ENCODE data around the gene TEX38. TPM values are rescaled to one million over a fixed set of nuclear protein-coding genes. Genes with fewer than 3 reads are reported as not detected.

The TEX38 gene
- under 1 TPM in 1 of 4 donors, not detected in 3; 0.09 TPM for polyA plus RNA-seq
- long read RNA-seq, donor 1, result 0 reads
- long read RNA-seq, donor 2, result 0 reads
- long read RNA-seq, donor 3, result 0 reads
- long read RNA-seq, donor 4, result 0 reads
- long read RNA-seq, donor 5, result 0 reads
- long read RNA-seq, donor 6, result 0 reads
- long read RNA-seq, donor 7, result 0 reads
- long read RNA-seq, donor 8, result 0 reads
- long read RNA-seq, donor 9, result 0 reads
- long read RNA-seq, donor 10, result 0 reads

- no peak within 1 kb of the TSS for H3K27ac ChIP-seq (ENCODE audit: low read depth in 1 of 3, low read length in 2 of 3)
- peaks cover 0 to 10% (median 0%) of the 10 kb centered on the region in 3 donors for H3K36me3 ChIP-seq (ENCODE audit: control insufficient read depth in 3 of 3, insufficient read depth in 2 of 3, low read depth in 1 of 3, low read length in 3 of 3)
- 89 to 98% (median 91%) methylated on average over 3 of the region's 3 CpGs for WGBS, 3 donors
- FAIRE-seq (no peak), DNase-seq (no peak)
- no peaks in the 10 kb centered on the region for H3K9me3 ChIP-seq (ENCODE audit: control insufficient read depth in 2 of 2, insufficient read depth in 1 of 2, low read depth in 1 of 2, low read length in 1 of 2)
- H3K4me1 ChIP-seq (ENCODE audit: control insufficient read depth in 3 of 3, insufficient read depth in 2 of 3, low read depth in 1 of 3, low read length in 2 of 3), result peaks cover 5 to 21% (median 5%) of the 10 kb centered on the region in 3 donors
- H3K4me3 ChIP-seq (ENCODE audit: low read depth in 1 of 3, low read length in 3 of 3), result no peak within 1 kb of the TSS
- H3K27me3 ChIP-seq (ENCODE audit: control insufficient read depth in 3 of 3, insufficient read depth in 3 of 3, low read length in 3 of 3), result no peaks in the 10 kb centered on the region
These were observed at the start of gene TEX38 for GRCh38 chr1:46671554-46671953. TSS of gene TEX38 (plus strand) at chr1:46671854. CDS start at chr1:46671935, 81 bp downstream.

GRCh38 chr1:46621930-46622329 is 49.7 kb upstream of the TEX38 start:
- no peaks in the 10 kb centered on the region for H3K27me3 ChIP-seq (ENCODE audit: control insufficient read depth in 3 of 3, insufficient read depth in 3 of 3, low read length in 3 of 3)
- H3K27ac ChIP-seq (ENCODE audit: low read depth in 1 of 3, low read length in 2 of 3), result no peak overlapping the region
- DNase-seq, result no peak
- no peaks in the 10 kb centered on the region for H3K9me3 ChIP-seq (ENCODE audit: control insufficient read depth in 2 of 2, insufficient read depth in 1 of 2, low read depth in 1 of 2, low read length in 1 of 2)
- no peaks in the 10 kb centered on the region for H3K36me3 ChIP-seq (ENCODE audit: control insufficient read depth in 3 of 3, insufficient read depth in 2 of 3, low read depth in 1 of 3, low read length in 3 of 3)
- FAIRE-seq, result no peak
- no peak overlapping the region for H3K4me3 ChIP-seq (ENCODE audit: low read depth in 1 of 3, low read length in 3 of 3)
- WGBS, 3 donors, result 50 to 60% (median 54%) methylated on average over 7 of the region's 7 CpGs
- peaks cover 0 to 27% (median 0%) of the 10 kb centered on the region in 3 donors for H3K4me1 ChIP-seq (ENCODE audit: control insufficient read depth in 3 of 3, insufficient read depth in 2 of 3, low read depth in 1 of 3, low read length in 2 of 3)

DNA sequence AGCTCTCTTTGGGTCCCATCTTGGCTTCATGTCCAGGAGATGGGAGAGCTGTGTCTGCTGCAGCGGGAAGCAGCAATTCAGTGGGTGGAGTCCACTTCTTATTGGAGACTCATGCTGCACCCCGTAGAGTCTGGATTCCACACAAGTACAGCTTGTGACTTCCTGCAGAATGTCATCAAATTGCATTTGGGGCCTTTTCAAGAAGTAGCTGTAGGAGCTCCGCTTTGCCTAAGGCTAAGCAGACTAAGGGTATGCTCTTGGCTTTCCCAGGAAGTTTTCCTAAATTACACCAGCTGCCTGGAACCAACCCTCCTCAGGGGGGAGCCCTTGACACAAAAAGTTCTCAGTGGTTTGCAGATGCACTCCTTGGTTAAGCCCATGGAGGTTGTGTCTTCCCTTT is 49.3 kb upstream of the TEX38 start:
- WGBS, 3 donors, result 52 to 64% (median 60%) methylated on average over 3 of the region's 3 CpGs
- H3K4me3 ChIP-seq (ENCODE audit: low read depth in 1 of 3, low read length in 3 of 3), result no peak overlapping the region
- H3K36me3 ChIP-seq (ENCODE audit: control insufficient read depth in 3 of 3, insufficient read depth in 2 of 3, low read depth in 1 of 3, low read length in 3 of 3), result no peaks in the 10 kb centered on the region
- peaks cover 0 to 23% (median 0%) of the 10 kb centered on the region in 3 donors for H3K4me1 ChIP-seq (ENCODE audit: control insufficient read depth in 3 of 3, insufficient read depth in 2 of 3, low read depth in 1 of 3, low read length in 2 of 3)
- FAIRE-seq, result no peak
- no peak overlapping the region for H3K27ac ChIP-seq (ENCODE audit: low read depth in 1 of 3, low read length in 2 of 3)
- H3K9me3 ChIP-seq (ENCODE audit: control insufficient read depth in 2 of 2, insufficient read depth in 1 of 2, low read depth in 1 of 2, low read length in 1 of 2), result no peaks in the 10 kb centered on the region
- H3K27me3 ChIP-seq (ENCODE audit: control insufficient read depth in 3 of 3, insufficient read depth in 3 of 3, low read length in 3 of 3), result no peaks in the 10 kb centered on the region
- peak; percentile 46 to 55 for DNase-seq

- DNase-seq (peak; percentile 36 to 39), FAIRE-seq (no peak)
- Histone ChIP-seq H3K9me3 (ENCODE audit: control insufficient read depth in 2 of 2, insufficient read depth in 1 of 2, low read depth in 1 of 2, low read length in 1 of 2) (no peaks in the 10 kb centered on the region), H3K36me3 (ENCODE audit: control insufficient read depth in 3 of 3, insufficient read depth in 2 of 3, low read depth in 1 of 3, low read length in 3 of 3) (no peaks in the 10 kb centered on the region), H3K4me3 (ENCODE audit: low read depth in 1 of 3, low read length in 3 of 3) (no peak overlapping the region), H3K4me1 (ENCODE audit: control insufficient read depth in 3 of 3, insufficient read depth in 2 of 3, low read depth in 1 of 3, low read length in 2 of 3) (peaks cover 0 to 23% (median 0%) of the 10 kb centered on the region in 3 donors), H3K27me3 (ENCODE audit: control insufficient read depth in 3 of 3, insufficient read depth in 3 of 3, low read length in 3 of 3) (no peaks in the 10 kb centered on the region), H3K27ac (ENCODE audit: low read depth in 1 of 3, low read length in 2 of 3) (no peak overlapping the region)
- 72 to 74% (median 73%) methylated on average over 4 of the region's 4 CpGs for WGBS, 3 donors
These were observed 47.7 kb upstream of the TEX38 start for GRCh38 chr1:46623743-46624644.

DNA sequence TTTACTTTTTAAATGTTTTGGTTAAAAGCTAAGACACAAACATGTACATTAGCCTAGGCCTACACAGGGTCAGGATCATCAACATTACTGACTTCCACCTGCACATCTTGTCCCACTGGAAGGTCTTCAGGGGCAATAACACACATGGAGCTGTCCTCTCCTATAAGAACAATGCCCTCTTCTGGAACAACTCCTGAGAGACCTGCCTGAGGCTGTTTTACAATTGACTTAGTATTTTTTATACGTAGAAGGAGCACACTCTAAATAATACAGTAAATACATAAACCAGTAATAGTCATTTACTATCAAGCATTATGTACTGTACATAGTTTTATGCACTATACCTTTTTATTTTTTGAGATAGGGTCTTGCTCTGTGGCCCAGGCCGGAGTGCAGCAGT is 40.9 kb upstream of the TEX38 start:
- H3K36me3 ChIP-seq (ENCODE audit: control insufficient read depth in 3 of 3, insufficient read depth in 2 of 3, low read depth in 1 of 3, low read length in 3 of 3), result peaks cover 3 to 19% (median 15%) of the 10 kb centered on the region in 3 donors
- no peak overlapping the region for H3K4me3 ChIP-seq (ENCODE audit: low read depth in 1 of 3, low read length in 3 of 3)
- H3K27me3 ChIP-seq (ENCODE audit: control insufficient read depth in 3 of 3, insufficient read depth in 3 of 3, low read length in 3 of 3), result no peaks in the 10 kb centered on the region
- 92 to 95% (median 93%) methylated on average over 2 of the region's 2 CpGs for WGBS, 3 donors
- no peaks in the 10 kb centered on the region for H3K4me1 ChIP-seq (ENCODE audit: control insufficient read depth in 3 of 3, insufficient read depth in 2 of 3, low read depth in 1 of 3, low read length in 2 of 3)
- no peaks in the 10 kb centered on the region for H3K9me3 ChIP-seq (ENCODE audit: control insufficient read depth in 2 of 2, insufficient read depth in 1 of 2, low read depth in 1 of 2, low read length in 1 of 2)
- no peak for FAIRE-seq
- H3K27ac ChIP-seq (ENCODE audit: low read depth in 1 of 3, low read length in 2 of 3), result no peak overlapping the region
- no peak for DNase-seq

GRCh38 chr1:46635205-46635604 is 36.4 kb upstream of the TEX38 start:
- H3K9me3 ChIP-seq (ENCODE audit: control insufficient read depth in 2 of 2, insufficient read depth in 1 of 2, low read depth in 1 of 2, low read length in 1 of 2), result no peaks in the 10 kb centered on the region
- DNase-seq (no peak), FAIRE-seq (no peak)
- H3K4me1 ChIP-seq (ENCODE audit: control insufficient read depth in 3 of 3, insufficient read depth in 2 of 3, low read depth in 1 of 3, low read length in 2 of 3), result peaks cover 0 to 5% (median 0%) of the 10 kb centered on the region in 3 donors
- no peak overlapping the region for H3K27ac ChIP-seq (ENCODE audit: low read depth in 1 of 3, low read length in 2 of 3)
- no peaks in the 10 kb centered on the region for H3K27me3 ChIP-seq (ENCODE audit: control insufficient read depth in 3 of 3, insufficient read depth in 3 of 3, low read length in 3 of 3)
- H3K4me3 ChIP-seq (ENCODE audit: low read depth in 1 of 3, low read length in 3 of 3), result no peak overlapping the region
- H3K36me3 ChIP-seq (ENCODE audit: control insufficient read depth in 3 of 3, insufficient read depth in 2 of 3, low read depth in 1 of 3, low read length in 3 of 3), result peaks cover 3 to 24% (median 17%) of the 10 kb centered on the region in 3 donors
- WGBS, 3 donors, result 95 to 97% (median 96%) methylated on average over 2 of the region's 2 CpGs

DNA sequence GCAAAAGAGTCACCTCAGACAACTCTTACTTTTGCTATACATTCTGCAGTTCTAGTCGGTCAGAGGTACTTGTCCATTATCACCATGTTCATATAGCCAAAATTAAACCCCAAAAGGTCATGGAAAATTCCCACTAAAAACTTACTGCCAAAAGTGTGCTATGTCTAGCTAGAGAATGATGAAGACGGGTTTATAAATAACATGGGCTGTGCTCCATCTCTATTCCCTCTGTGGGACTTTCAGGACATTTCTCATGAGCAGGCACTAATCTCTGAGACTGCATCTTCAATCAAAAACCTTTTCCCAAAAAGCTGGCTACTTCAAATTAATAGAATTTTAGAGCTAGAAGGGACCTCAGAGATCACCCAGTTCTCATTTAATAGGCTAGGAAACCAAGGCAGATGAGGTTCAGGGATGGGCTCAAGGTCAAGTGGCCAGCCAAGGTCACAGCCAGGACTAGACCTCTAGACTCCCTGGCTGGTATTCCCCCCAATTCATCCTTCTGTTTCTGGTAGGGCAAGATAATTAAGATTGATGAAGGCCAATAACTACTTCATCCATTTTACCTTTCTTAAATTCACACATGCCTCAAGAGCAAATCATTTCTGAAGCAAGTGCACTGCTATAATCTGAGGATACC is 34.1 kb upstream of the TEX38 start:
- Histone ChIP-seq H3K27me3 (ENCODE audit: control insufficient read depth in 3 of 3, insufficient read depth in 3 of 3, low read length in 3 of 3) (no peaks in the 10 kb centered on the region), H3K4me1 (ENCODE audit: control insufficient read depth in 3 of 3, insufficient read depth in 2 of 3, low read depth in 1 of 3, low read length in 2 of 3) (peaks cover 0 to 5% (median 0%) of the 10 kb centered on the region in 3 donors), H3K27ac (ENCODE audit: low read depth in 1 of 3, low read length in 2 of 3) (peak overlapping the region in 1 of 3 donors; percentile 5), H3K4me3 (ENCODE audit: low read depth in 1 of 3, low read length in 3 of 3) (no peak overlapping the region), H3K9me3 (ENCODE audit: control insufficient read depth in 2 of 2, insufficient read depth in 1 of 2, low read depth in 1 of 2, low read length in 1 of 2) (no peaks in the 10 kb centered on the region), H3K36me3 (ENCODE audit: control insufficient read depth in 3 of 3, insufficient read depth in 2 of 3, low read depth in 1 of 3, low read length in 3 of 3) (peaks cover 3 to 20% (median 13%) of the 10 kb centered on the region in 3 donors)
- 47 to 56% (median 48%) methylated on average over 2 of the region's 2 CpGs for WGBS, 3 donors
- FAIRE-seq (no peak), DNase-seq (no peak)

- DNase-seq, result peak in 1 of 2 donors; percentile 25
- Histone ChIP-seq H3K4me1 (ENCODE audit: control insufficient read depth in 3 of 3, insufficient read depth in 2 of 3, low read depth in 1 of 3, low read length in 2 of 3) (peaks cover 0 to 5% (median 0%) of the 10 kb centered on the region in 3 donors), H3K9me3 (ENCODE audit: control insufficient read depth in 2 of 2, insufficient read depth in 1 of 2, low read depth in 1 of 2, low read length in 1 of 2) (no peaks in the 10 kb centered on the region), H3K27me3 (ENCODE audit: control insufficient read depth in 3 of 3, insufficient read depth in 3 of 3, low read length in 3 of 3) (no peaks in the 10 kb centered on the region), H3K4me3 (ENCODE audit: low read depth in 1 of 3, low read length in 3 of 3) (no peak overlapping the region), H3K27ac (ENCODE audit: low read depth in 1 of 3, low read length in 2 of 3) (no peak overlapping the region), H3K36me3 (ENCODE audit: control insufficient read depth in 3 of 3, insufficient read depth in 2 of 3, low read depth in 1 of 3, low read length in 3 of 3) (peaks cover 3 to 17% (median 16%) of the 10 kb centered on the region in 3 donors)
- no peak for FAIRE-seq
These were observed 32.7 kb upstream of the TEX38 start for GRCh38 chr1:46638921-46639320.
